Measurements from ENCODE around the gene RTN4R. TPM values are rescaled to one million over a fixed set of nuclear protein-coding genes. Genes with fewer than 3 reads are reported as not detected.

The RTN4R gene
- total RNA-seq, 4 donors from 2014 or later, result 5.0 to 12.9 TPM; not detected in 2

- H3K27me3 ChIP-seq, result no peaks in the 10 kb centered on the region
- no peak overlapping the region for H3K4me3 ChIP-seq
- no peaks in the 10 kb centered on the region for H3K36me3 ChIP-seq
- peaks cover 0 to 26% of the 10 kb centered on the region in 2 donors for H3K4me1 ChIP-seq
- no peaks in the 10 kb centered on the region for H3K9me3 ChIP-seq
- DNase-seq, result no peak
- intact Hi-C loops (cut with DNase I; ENCODE audit: low total_unique reads), result no loop called here
- no peak overlapping the region for H3K27ac ChIP-seq
- TF ChIP-seq CTCF (IDR thresholded peaks at IDR 0.05) (no peak), POLR2A (IDR thresholded peaks at IDR 0.05) (no peak)
These were observed 57.6 kb downstream of the RTN4R start for GRCh38 chr22:20210473-20211059.

GRCh38 chr22:20209761-20210250 is 58.3 kb downstream of the RTN4R start:
- Histone ChIP-seq H3K27ac (no peak overlapping the region), H3K36me3 (no peaks in the 10 kb centered on the region), H3K4me1 (peaks cover 0 to 26% of the 10 kb centered on the region in 2 donors), H3K27me3 (no peaks in the 10 kb centered on the region), H3K9me3 (no peaks in the 10 kb centered on the region), H3K4me3 (no peak overlapping the region)
- no peak for DNase-seq
- intact Hi-C loops (cut with DNase I; ENCODE audit: low total_unique reads), result no loop called here
- TF ChIP-seq CTCF (IDR thresholded peaks at IDR 0.05) (no peak), POLR2A (IDR thresholded peaks at IDR 0.05) (no peak)

- no peak for DNase-seq
- no peak for TF ChIP-seq CTCF (IDR thresholded peaks at IDR 0.05)
- no peak for TF ChIP-seq POLR2A (IDR thresholded peaks at IDR 0.05)
- no peaks in the 10 kb centered on the region for H3K36me3 ChIP-seq
- intact Hi-C loops (cut with DNase I; ENCODE audit: low total_unique reads), result no loop called here
- no peaks in the 10 kb centered on the region for H3K9me3 ChIP-seq
- peaks cover 0 to 29% of the 10 kb centered on the region in 2 donors for H3K4me1 ChIP-seq
- H3K27ac ChIP-seq, result no peak overlapping the region
- no peak overlapping the region for H3K4me3 ChIP-seq
- H3K27me3 ChIP-seq, result no peaks in the 10 kb centered on the region
These were observed 59.3 kb downstream of the RTN4R start for GRCh38 chr22:20208713-20209310.

GRCh38 chr22:20207277-20208025 is 60.7 kb downstream of the RTN4R start:
- no peaks in the 10 kb centered on the region for H3K27me3 ChIP-seq
- peaks cover 0 to 33% of the 10 kb centered on the region in 2 donors for H3K4me1 ChIP-seq
- peak overlapping the region; percentile 44 to 60 for H3K4me3 ChIP-seq
- DNase-seq, result no peak
- no peaks in the 10 kb centered on the region for H3K36me3 ChIP-seq
- H3K27ac ChIP-seq, result peak overlapping the region in 1 of 2 donors; percentile 77
- no peaks in the 10 kb centered on the region for H3K9me3 ChIP-seq
- intact Hi-C loops (cut with DNase I; ENCODE audit: low total_unique reads), result no loop called here
- TF ChIP-seq CTCF (IDR thresholded peaks at IDR 0.05), result no peak
- no peak for TF ChIP-seq POLR2A (IDR thresholded peaks at IDR 0.05)

All from uterus (tissue), 4 donors.